HG03196 (cell line): ENCODE measurements around the gene FANCC.

Source experiments
- ATAC-seq: cut with Tn5 transposase; IDR thresholded peaks from one replicate; pipeline ENCODE4 v1.9.1; 2021; ENCODE audit not compliant: unreplicated experiment

Gene FANCC

GRCh38 chr9:95193480-95193879, 124.0 kb downstream of the FANCC start:
- ATAC-seq = no peak

DNA sequence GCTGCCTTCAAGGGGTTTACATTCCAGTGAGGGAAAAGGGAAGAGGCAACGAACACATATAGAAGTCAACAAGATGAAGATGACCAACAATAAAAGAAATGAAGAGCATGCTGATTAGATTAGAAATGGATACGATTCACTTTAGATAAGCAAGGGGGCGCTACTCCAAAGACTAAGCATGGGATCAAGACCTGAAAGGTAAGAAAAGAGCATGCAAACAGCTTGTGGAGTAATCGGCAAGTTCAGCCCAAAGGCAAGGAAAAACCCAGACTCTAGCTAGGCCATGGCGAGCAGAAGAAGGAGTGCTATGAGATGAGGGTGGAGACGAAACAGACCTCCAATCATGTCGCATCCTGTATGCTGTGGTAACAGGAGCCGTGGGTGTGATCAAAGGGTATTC, 124.4 kb downstream of the FANCC start:
- no peak for ATAC-seq

GRCh38 chr9:95192631-95193030, 124.9 kb downstream of the FANCC start:
- ATAC-seq = no peak

GRCh38 chr9:95190413-95190812, 127.1 kb downstream of the FANCC start:
- no peak for ATAC-seq

GRCh38 chr9:95189251-95190098, 128.0 kb downstream of the FANCC start:
- ATAC-seq = no peak

GRCh38 chr9:95188459-95188858, 129.1 kb downstream of the FANCC start:
- no peak for ATAC-seq

DNA sequence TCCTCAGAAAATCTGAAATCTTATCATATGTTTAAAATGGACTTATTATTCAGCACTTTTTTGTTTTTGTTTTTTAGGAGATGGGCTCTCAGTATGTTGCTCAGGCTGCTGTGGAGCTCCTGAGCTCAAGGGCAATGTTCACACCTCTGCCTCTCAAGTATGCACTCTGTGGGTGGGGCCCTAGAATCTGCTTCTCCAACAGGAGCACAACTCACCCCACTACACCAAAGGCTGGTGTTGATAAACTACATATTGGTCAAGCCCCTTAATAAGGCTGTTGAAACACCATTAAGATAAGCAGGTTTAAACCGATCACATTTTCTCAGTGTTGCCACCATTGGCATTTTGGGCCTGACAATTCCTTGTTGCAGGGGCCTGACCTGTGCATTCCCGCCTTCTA, 131.6 kb downstream of the FANCC start:
- ATAC-seq = no peak

GRCh38 chr9:95182854-95183563, 134.5 kb downstream of the FANCC start:
- ATAC-seq = no peak

GRCh38 chr9:95181835-95182234, 135.7 kb downstream of the FANCC start:
- ATAC-seq = no peak

DNA sequence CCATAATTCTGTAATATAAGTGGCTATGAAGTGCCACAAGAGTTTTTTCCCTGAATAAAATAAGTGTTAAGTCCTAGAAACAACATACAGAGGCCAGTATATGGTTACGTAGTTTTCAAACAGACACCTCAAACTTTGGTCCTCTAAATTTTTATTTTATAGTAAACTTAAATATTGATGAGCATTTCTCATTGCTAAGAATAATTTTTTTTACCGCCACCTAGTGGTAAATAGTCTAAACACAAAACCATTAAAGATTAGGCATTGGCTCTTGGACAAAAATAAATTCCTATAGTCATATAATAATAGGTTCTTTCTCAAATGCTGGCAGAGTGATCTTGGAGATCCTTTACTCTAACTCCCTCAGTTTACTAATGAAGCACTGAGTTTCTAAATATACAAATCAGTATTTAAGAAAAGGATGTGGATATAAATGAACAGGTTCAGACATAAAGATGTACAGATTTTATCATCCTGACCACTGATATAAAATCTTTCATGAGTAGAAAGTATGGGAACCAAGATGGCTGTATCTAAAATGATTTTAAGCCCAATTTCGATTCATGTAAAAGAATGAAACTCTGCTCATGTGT, 136.2 kb downstream of the FANCC start:
- ATAC-seq = no peak

GRCh38 chr9:95177617-95178016, 139.9 kb downstream of the FANCC start:
- ATAC-seq = no peak

DNA sequence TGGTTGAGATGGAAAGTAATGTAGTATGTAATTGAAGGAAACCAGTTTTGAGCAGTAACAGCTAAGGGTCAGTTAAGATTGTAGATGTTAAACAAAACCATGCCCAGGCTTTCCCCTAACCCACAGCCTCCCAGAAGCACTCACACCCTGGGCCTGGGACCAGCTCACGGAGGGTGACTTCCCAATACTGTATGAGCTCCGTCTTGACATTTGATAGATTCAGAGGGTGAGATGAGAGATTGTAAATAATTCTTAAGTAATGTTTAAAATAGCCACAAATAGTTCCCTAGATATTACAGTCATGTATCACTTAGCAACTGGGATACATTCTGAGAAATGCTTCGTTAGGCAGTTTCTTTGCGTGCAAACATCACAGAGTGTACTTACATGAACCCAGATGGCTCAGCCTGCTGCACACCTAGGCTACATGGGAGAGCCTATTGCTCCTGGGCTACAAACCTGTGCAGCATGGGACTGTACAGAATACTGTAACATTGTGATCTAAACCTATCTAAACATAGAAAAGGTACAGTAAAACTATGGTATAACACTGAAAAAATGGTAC, 140.7 kb downstream of the FANCC start:
- ATAC-seq = no peak

DNA sequence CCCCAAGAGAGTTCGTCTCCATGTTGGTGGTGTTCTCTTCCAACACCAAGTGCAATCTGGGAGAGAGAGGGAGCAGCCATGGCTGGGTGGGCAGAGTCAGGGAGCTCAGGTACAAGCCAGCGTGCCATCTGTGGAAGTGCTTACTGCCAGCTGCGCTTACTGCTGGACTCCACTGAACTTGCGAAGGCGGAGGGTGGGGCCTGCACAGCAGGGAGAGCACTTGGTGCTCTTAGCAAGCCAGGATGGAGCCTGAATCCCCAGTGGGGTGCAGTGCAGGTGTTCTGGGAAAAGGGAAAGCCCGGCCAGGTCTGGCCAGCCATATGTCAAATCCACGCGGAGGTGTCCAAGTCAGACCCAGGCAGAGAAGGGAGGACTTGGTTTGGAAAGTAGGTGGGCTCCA, 142.0 kb downstream of the FANCC start:
- no peak for ATAC-seq

DNA sequence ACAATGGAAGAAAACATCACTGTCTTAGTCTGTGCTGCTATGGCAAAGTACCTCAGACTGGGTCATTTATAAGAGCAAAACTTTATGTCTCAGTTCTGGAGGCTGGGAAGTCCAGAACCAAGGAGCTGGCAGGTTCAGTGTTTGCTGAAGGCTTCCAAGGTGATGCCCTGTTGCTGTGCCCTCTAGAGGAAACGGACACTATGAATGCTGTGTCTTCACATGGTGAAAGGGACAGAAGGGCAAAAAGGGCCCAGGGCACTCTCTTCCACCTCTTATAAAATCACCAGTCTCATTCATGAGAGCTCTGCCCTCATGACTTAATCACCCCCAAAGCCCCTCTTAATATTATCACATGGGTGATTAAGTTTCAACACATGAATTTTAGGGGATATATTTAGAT, 143.5 kb downstream of the FANCC start:
- ATAC-seq = no peak

DNA sequence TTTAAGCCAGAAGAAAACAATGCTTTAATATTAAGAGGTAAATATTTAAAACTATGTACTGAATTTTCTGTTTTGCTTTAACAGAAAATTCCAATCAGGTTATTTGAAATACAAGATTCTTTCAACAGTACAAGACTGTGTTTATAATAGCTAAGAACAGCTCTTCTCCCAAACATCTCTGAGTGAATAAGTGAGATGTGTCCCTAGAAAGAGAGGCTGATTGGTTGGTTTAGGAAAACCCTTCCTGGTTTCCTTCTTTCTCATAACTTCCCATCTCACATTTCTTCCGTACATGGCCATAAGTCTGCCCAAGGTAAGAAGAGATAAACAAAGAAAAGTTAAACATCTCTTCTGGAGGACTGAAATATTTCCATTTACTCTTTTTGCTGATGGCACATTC, 145.9 kb downstream of the FANCC start:
- ATAC-seq = no peak

GRCh38 chr9:95171001-95171400, 146.5 kb downstream of the FANCC start:
- ATAC-seq = no peak

- no peak for ATAC-seq
Measured at GRCh38 chr9:95167998-95168397, 149.5 kb downstream of the FANCC start.

- ATAC-seq = no peak
Measured at GRCh38 chr9:95165004-95165403, 152.5 kb downstream of the FANCC start.

- ATAC-seq = no peak
Measured at GRCh38 chr9:95157481-95158151, 159.9 kb downstream of the FANCC start.

GRCh38 chr9:95156074-95156473, 161.4 kb downstream of the FANCC start:
- ATAC-seq = no peak

- ATAC-seq = no peak
Measured at GRCh38 chr9:95155220-95155619, 162.3 kb downstream of the FANCC start.
